Kidney epithelial cell (primary cell): ENCODE data around the gene PRF1. TPM values are rescaled to one million over a fixed set of nuclear protein-coding genes. Genes with fewer than 3 reads are reported as not detected.

Source experiments
- DNase-seq: peaks from one replicate; pipeline ENCODE4 v3.0.0-alpha.2; 2010; ENCODE audit warnings: low read depth
- H3K27me3 ChIP-seq: 2 replicates; pipeline ENCODE4 v1.6.0; 2011; ENCODE audit warnings: low read length; ENCODE audit not compliant: control insufficient read depth, insufficient read depth
- H3K36me3 ChIP-seq: 2 replicates; pipeline ENCODE4 v1.5.1; 2011; ENCODE audit warnings: low read length; ENCODE audit not compliant: control insufficient read depth, insufficient read depth
- H3K4me3 ChIP-seq: 2 replicates; pipeline ENCODE4 v1.5.1; 2011; ENCODE audit warnings: low read depth, mild to moderate bottlenecking, control low read depth, low read length
- total RNA-seq: library from RNA; depleted of rRNA; stranded (reverse); fragments of >200 nt; gene quantifications from 2 replicates; pipeline ENCODE4 v1.2.3, GENCODE V29; 2015
- TF ChIP-seq, protein P1 (sequence below): IDR thresholded peaks from 2 replicates; pipeline ENCODE4 v1.5.1; 2011; ENCODE audit warnings: mild to moderate bottlenecking, moderate library complexity, low read length, control low read depth, inconsistent platforms; ENCODE audit not compliant: insufficient read depth, poor library complexity, severe bottlenecking

The PRF1 gene
- total RNA-seq, 1 donor from 2014 or later = not detected

DNA sequence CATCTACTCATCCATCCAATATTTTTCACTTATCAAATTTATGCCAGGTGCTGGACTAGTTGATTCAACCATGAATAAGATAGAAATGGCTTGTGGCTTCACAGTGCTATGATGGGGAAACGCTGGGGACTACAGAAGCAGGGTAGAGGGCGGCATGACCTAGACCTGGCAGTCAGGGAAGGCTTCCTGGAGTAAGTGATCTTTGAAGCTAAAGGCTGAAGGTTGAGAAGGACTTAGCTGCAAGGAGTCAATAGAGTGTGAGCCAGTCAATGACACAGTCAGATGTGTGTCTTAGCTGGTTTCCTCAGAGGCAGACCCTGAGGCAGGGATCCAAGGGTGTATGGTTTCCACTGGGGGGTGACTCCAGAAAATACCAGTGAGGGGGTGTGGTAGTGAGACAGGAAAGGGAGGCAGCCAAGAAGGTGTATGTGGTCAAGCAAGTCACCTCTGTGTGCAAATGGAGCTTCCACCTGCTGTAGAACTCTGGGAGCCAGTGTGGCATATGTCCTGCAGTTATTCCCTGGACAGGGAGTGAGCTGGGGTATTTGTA lies 10.3 kb downstream of the PRF1 start:
- H3K27me3 ChIP-seq = peaks cover 2% of the 10 kb centered on the region
- H3K4me3 ChIP-seq = no peak overlapping the region
- H3K36me3 ChIP-seq = no peaks in the 10 kb centered on the region
- TF ChIP-seq, protein P1, sequence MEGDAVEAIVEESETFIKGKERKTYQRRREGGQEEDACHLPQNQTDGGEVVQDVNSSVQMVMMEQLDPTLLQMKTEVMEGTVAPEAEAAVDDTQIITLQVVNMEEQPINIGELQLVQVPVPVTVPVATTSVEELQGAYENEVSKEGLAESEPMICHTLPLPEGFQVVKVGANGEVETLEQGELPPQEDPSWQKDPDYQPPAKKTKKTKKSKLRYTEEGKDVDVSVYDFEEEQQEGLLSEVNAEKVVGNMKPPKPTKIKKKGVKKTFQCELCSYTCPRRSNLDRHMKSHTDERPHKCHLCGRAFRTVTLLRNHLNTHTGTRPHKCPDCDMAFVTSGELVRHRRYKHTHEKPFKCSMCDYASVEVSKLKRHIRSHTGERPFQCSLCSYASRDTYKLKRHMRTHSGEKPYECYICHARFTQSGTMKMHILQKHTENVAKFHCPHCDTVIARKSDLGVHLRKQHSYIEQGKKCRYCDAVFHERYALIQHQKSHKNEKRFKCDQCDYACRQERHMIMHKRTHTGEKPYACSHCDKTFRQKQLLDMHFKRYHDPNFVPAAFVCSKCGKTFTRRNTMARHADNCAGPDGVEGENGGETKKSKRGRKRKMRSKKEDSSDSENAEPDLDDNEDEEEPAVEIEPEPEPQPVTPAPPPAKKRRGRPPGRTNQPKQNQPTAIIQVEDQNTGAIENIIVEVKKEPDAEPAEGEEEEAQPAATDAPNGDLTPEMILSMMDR = no peak
- DNase-seq = no peak

DNA sequence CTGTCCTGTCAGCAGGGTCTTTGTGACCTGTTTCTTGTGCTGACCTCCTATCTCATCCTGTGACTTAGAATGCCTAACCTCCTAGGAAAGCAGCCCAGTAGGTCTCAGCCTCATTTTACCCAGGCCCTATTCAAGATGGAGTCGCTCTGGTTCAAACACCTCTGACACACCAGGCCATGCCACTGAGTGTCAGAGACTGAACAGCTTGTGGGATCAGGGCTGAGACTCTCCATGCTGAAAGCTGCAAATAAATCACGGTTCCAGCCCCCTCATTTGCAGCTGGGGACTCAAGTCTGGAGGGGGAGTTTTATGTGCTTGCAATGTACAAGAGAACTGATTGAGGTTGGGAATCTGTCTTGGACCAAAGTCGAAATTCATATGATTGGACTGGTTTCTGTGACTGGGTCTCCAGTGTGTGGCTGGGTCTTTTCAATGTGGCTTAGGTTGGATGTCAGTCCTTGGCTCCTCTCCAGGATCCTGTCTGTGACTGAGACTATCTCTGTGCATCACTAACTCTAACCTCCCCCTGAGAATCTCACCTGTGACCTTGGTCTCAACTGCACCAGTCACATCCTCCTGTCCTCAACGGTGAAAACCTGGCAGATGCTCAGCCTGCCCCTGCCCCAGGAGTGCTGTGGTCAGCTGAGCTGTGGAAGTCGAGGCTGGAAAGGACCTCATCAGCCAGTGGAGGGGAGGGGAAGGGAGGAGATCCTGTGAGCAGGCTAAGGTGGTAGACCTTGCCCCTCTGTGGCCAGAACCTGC lies 11.7 kb downstream of the PRF1 start:
- Histone ChIP-seq H3K36me3 (no peaks in the 10 kb centered on the region), H3K27me3 (peaks cover 2% of the 10 kb centered on the region), H3K4me3 (no peak overlapping the region)
- TF ChIP-seq, protein P1 = no peak
- DNase-seq = no peak

DNA sequence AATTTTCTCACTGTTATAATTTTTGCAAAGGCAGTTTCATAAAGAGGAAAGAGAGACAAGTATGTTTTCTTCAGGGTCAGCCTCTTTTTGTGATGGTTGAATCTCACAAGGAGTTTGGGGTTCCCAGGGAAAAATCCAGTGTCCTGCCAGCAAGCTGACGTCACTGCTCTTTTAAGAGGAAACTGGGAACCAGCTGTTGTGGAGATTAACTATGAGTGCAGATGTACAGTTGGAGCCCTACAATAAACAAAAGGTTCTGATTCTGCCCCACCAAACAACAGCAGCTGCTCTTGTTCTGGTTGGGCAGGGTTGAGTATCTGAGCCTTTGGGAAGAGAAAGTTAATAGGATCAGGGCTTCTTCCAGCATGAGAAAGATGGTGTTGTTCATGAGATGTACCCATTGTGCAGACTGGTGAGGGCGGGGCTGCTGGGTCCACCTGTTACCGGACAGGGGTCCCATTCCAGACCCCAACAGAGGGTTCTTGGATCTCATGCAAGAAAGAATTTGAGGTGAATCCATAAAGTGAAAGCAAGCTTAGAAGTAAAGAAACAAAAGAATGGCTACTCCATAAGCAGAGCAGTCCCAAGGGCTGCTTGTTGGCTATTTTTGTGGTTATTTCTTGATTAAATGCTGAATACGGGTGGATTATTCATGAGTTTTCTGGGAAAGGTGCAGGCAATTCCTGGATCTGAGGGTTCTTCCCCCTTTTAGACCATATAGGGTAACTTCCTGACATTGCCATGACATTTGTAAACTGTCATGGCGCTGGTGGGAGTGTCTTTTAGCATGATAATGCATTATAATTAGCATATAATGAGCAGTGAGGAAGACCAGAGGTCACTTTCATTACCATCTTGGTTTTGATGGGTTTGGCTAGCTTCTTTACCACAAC lies 12.5 kb downstream of the PRF1 start:
- H3K27me3 ChIP-seq = peaks cover 2% of the 10 kb centered on the region
- H3K36me3 ChIP-seq = no peaks in the 10 kb centered on the region
- H3K4me3 ChIP-seq = no peak overlapping the region
- DNase-seq = no peak
- TF ChIP-seq, protein P1 = no peak

DNA sequence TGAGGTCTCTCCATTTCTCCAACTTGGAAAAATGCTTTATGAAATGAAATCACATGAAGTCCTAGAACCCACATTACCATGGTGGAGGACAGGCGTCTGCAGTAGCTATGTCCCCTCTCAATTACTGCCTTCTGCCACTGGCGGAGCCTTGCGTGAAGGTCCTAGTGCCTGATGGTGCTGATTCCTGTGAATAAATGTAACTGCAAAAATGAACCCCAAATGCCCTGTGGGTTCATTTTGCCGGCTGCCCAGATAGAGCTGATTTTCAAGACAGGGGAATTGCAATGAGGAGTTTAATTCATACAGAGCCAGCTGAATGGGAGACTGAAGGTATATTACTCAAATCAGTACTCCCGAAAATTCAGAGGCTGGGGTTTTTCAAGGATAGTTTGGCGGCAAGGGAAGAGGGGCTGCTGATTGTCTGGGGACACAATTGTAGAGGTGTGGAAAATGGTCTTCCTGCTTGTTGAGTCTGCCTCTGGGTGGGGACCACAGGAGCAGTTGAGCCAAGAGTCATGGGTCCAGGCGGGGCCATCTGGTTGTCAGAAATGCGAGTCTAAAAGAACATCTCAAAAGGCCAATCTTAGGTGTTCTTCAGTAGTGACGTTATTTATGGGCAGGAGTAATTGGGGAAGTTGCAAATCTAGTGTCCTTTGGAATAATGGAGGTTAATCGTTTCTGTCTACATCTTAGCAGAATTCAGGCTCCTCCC lies 13.5 kb downstream of the PRF1 start:
- TF ChIP-seq, protein P1 = no peak
- Histone ChIP-seq H3K4me3 (no peak overlapping the region), H3K36me3 (no peaks in the 10 kb centered on the region), H3K27me3 (peaks cover 2% of the 10 kb centered on the region)
- DNase-seq = no peak

DNA sequence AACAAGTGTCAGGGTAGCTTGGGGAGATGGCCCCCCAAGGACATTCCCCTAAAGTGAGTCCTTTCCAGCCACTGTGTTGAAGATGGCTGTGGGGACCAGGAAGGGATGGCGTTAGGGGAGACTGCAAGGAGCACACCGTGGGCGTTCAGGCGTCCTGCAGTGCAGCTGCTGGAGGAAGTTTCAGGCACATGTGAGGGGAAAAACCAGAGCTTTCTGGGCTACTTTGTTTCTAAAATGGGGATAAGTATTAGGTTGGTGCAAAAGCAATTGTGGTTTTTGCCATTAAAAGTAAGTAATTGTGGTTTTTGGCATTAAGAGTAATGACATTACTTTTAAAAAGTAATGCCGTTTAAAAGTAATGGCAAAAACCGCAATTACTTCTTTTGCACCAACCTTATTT lies 14.3 kb downstream of the PRF1 start:
- Histone ChIP-seq H3K4me3 (no peak overlapping the region), H3K27me3 (peaks cover 2% of the 10 kb centered on the region), H3K36me3 (no peaks in the 10 kb centered on the region)
- DNase-seq = no peak
- TF ChIP-seq, protein P1 = no peak
